ENCODE measurements around the gene ERP29. TPM values are rescaled to one million over a fixed set of nuclear protein-coding genes. Genes with fewer than 3 reads are reported as not detected.
"Not testable (repeated sequence)": the region's sequence is repeated elsewhere in the genome, so short reads cannot be mapped to it uniquely, and the experiment has no call there.

Gene ERP29
- total RNA-seq, 1 experiment from 2014 or later = 97.2 TPM

DNA sequence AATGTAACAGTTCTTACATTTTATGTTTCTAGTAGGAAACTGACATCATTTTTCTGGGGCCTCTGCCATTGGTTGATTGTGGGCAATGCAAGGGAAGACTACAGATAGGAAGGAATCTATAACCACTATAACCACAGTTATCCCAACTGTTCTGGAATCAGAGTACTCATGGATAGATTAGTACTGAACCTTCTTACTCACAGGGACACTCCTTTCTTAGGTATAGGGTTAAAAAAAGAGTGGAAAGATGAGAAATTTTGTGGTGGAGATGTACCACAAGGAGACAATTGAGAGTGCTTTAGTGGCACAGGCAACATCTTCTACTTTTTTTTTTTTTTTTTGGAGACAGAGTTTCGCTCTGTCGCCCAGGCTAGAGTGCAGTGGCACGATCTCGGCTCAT is 21.3 kb upstream of the ERP29 start:
- TF ChIP-seq, protein P1, sequence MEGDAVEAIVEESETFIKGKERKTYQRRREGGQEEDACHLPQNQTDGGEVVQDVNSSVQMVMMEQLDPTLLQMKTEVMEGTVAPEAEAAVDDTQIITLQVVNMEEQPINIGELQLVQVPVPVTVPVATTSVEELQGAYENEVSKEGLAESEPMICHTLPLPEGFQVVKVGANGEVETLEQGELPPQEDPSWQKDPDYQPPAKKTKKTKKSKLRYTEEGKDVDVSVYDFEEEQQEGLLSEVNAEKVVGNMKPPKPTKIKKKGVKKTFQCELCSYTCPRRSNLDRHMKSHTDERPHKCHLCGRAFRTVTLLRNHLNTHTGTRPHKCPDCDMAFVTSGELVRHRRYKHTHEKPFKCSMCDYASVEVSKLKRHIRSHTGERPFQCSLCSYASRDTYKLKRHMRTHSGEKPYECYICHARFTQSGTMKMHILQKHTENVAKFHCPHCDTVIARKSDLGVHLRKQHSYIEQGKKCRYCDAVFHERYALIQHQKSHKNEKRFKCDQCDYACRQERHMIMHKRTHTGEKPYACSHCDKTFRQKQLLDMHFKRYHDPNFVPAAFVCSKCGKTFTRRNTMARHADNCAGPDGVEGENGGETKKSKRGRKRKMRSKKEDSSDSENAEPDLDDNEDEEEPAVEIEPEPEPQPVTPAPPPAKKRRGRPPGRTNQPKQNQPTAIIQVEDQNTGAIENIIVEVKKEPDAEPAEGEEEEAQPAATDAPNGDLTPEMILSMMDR (conservative IDR thresholded peaks at IDR 0.05; ENCODE audit: low read depth, low read length) = no peak
- TF ChIP-seq EZH2phosphoT487 (IDR thresholded peaks at IDR 0.05; ENCODE audit: borderline replicate concordance, low read length) = no peak
- no peak for TF ChIP-seq EZH2 (IDR thresholded peaks at IDR 0.05; ENCODE audit: low read length, unreplicated experiment)
- CTCF ChIA-PET = no interaction called here
- intact Hi-C loops (cut with micrococcal nuclease) = no loop called here

DNA sequence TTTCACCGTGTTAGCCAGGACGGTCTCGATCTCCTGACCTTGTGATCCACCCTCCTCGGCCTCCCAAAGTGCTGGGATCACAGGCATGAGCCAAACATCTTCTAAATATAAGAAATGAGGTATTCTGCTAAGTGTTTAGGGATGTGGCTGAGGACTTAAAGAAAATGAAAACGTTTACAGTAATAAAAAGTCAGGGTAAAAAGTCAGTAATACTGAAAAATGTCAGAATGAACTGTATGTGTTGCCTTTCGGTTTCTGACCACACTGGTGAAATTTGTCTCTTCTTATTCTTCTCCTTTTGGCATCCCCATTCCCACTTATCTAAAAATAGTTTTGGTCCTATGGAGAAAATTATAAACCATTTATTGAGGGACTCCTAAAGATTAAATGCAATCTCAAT is 20.8 kb upstream of the ERP29 start:
- Histone ChIP-seq H3K4me2 (ENCODE audit: low read length) (no peak overlapping the region), H3K27ac (ENCODE audit: low read length) (no peak overlapping the region), H3K4me3 (ENCODE audit: low read length) (no peak overlapping the region), H4K20me1 (ENCODE audit: low read length) (no peaks in the 10 kb centered on the region), H3K79me2 (ENCODE audit: low read length) (no peaks in the 10 kb centered on the region), H3K9ac (ENCODE audit: low read length) (no peak overlapping the region), H2AFZ (ENCODE audit: low read length) (no peak overlapping the region), H3K4me1 (ENCODE audit: insufficient read depth, low read length) (peaks cover 5% of the 10 kb centered on the region; the same call in 1 of the 2 replicates), H3F3A (ENCODE audit: low read length, unreplicated experiment) (no peaks in the 10 kb centered on the region), H3K9me3 (ENCODE audit: low read length) (no peaks in the 10 kb centered on the region), H3K9me2 (replicated peaks; ENCODE audit: low read length) (no peaks in the 10 kb centered on the region), H3K27me3 (ENCODE audit: low read length) (no peaks in the 10 kb centered on the region), H3K36me3 (ENCODE audit: low read depth, low read length) (no peaks in the 10 kb centered on the region)
- no TSS peak for BruUV-seq (replicated peaks)
- ChIA-PET CTCF (no interaction called here), POLR2A (ENCODE audit: unreplicated experiment) (no interaction called here)
- DNase-seq (no peak), ATAC-seq (no peak)
- TF ChIP-seq EZH2phosphoT487 (IDR thresholded peaks at IDR 0.05; ENCODE audit: borderline replicate concordance, low read length) = no peak
- TF ChIP-seq EZH2 (IDR thresholded peaks at IDR 0.05; ENCODE audit: low read length, unreplicated experiment) = no peak
- TF ChIP-seq, protein P1 (conservative IDR thresholded peaks at IDR 0.05; ENCODE audit: low read depth, low read length) = no peak
- intact Hi-C loops (cut with micrococcal nuclease) = no loop called here

More for the DNA sequence above, 21.3 kb upstream of the ERP29 start:
- Histone ChIP-seq H3K9me3 (ENCODE audit: low read length) (no peaks in the 10 kb centered on the region), H3K36me3 (ENCODE audit: low read depth, low read length) (no peaks in the 10 kb centered on the region), H3K27me3 (ENCODE audit: low read length) (no peaks in the 10 kb centered on the region), H3K4me1 (ENCODE audit: insufficient read depth, low read length) (peaks cover 5% of the 10 kb centered on the region; the same call in 1 of the 2 replicates), H3K4me3 (ENCODE audit: low read length) (no peak overlapping the region), H4K20me1 (ENCODE audit: low read length) (no peaks in the 10 kb centered on the region), H3K9me2 (replicated peaks; ENCODE audit: low read length) (no peaks in the 10 kb centered on the region), H3K79me2 (ENCODE audit: low read length) (no peaks in the 10 kb centered on the region), H3K27ac (ENCODE audit: low read length) (no peak overlapping the region), H2AFZ (ENCODE audit: low read length) (no peak overlapping the region), H3K4me2 (ENCODE audit: low read length) (no peak overlapping the region), H3K9ac (ENCODE audit: low read length) (no peak overlapping the region), H3F3A (ENCODE audit: low read length, unreplicated experiment) (no peaks in the 10 kb centered on the region)
- BruUV-seq (replicated peaks) = no TSS peak
- DNase-seq = no peak
- POLR2A ChIA-PET (ENCODE audit: unreplicated experiment) = no interaction called here
- ATAC-seq = no peak

DNA sequence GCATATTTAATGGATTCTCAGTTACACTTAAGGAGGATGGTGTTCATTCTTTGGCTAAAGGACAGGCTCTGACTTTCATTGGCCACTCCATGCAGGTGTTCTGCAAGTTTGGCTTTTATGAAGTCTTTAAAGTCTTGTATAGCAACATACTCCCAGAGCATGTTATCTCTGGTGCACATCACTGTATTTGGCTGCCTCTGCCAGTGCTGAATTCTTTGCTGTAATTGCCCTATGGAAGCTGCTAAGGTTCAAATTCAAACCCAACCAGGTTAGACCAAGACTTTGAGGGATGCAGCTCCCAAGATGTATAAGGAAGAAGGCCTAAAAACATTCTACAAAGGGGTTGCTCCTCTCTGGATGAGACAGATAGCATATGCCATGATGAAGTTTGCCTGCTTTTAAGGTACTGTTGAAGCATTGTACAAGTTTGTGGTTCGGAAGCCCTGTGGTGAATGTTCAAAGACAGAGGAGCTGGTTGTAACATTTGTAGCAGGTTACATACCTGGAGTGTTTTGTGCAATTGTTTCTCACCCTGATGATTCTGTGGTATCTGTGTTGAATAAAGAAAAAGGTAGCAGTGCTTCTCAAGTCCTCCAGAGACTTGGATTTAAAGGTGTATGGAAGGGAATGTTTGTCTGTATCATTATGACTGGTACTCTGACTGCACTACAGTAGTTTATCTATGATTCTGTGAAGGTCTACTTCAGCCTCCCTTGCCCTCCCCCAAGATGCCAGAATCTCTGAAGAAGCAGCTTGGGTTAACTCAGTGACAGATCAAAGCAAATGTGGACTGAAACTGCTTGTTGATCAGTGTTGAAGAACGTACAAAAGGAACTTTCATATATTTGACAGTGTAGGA is 19.7 kb upstream of the ERP29 start:
- Histone ChIP-seq H3K27ac (ENCODE audit: low read length) (no peak overlapping the region), H3K79me2 (ENCODE audit: low read length) (no peaks in the 10 kb centered on the region), H3K4me2 (ENCODE audit: low read length) (no peak overlapping the region), H3K27me3 (ENCODE audit: low read length) (no peaks in the 10 kb centered on the region), H3K9me2 (replicated peaks; ENCODE audit: low read length) (no peaks in the 10 kb centered on the region), H3F3A (ENCODE audit: low read length, unreplicated experiment) (no peaks in the 10 kb centered on the region), H3K9ac (ENCODE audit: low read length) (no peak overlapping the region), H4K20me1 (ENCODE audit: low read length) (no peaks in the 10 kb centered on the region), H3K4me3 (ENCODE audit: low read length) (no peak overlapping the region), H3K4me1 (ENCODE audit: insufficient read depth, low read length) (peaks cover 5% of the 10 kb centered on the region; the same call in 1 of the 2 replicates), H3K36me3 (ENCODE audit: low read depth, low read length) (no peaks in the 10 kb centered on the region), H2AFZ (ENCODE audit: low read length) (no peak overlapping the region), H3K9me3 (ENCODE audit: low read length) (no peaks in the 10 kb centered on the region)
- intact Hi-C loops (cut with micrococcal nuclease) = no loop called here
- ATAC-seq (no peak), DNase-seq (no peak)
- ChIA-PET CTCF (no interaction called here), POLR2A (ENCODE audit: unreplicated experiment) (no interaction called here)
- TF ChIP-seq, protein P1 (conservative IDR thresholded peaks at IDR 0.05; ENCODE audit: low read depth, low read length) = no peak
- TF ChIP-seq EZH2phosphoT487 (IDR thresholded peaks at IDR 0.05; ENCODE audit: borderline replicate concordance, low read length) = no peak
- TF ChIP-seq EZH2 (IDR thresholded peaks at IDR 0.05; ENCODE audit: low read length, unreplicated experiment) = no peak
- no TSS peak for BruUV-seq (replicated peaks)

DNA sequence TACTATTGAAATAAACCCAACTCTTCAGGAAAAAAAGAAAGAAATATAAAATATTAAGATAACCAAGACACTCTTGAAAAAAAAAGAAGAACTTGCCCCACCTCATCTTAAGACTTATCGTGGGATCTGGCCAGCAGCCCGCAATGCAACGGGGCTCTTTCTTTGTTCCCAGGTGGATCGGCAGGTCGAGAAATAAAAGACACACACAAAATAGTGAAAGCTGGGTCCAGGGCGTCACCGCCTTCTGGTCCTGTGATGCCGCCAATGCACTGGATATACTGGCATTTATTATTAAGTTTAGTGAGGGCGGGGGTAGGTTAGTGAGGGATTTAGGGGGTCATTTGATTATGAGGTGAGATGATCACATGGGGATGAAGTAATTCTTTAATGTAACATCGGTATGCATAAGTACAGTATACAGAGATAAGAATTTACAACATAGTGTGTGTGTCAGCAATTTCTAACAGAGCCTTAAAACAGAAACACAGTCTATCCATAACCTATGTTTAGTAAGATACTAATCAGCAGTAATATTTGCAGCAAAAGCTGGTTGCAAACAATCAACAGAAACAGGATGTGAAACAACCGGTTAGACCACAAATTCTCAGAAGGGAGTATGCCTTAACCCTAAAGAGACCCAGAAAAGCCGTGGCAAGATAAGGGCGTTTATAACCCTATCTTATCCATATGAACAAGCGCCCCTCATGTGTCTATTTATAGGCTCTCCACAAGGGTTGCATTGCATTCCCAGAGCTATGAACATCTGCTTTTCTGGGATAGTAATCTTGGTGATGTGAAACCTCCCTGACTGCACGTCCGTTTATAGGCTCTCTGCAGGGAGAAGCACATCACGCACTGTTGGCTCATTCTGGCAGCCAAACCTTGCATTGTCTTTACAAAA is 18.8 kb upstream of the ERP29 start:
- H3K79me2 ChIP-seq (ENCODE audit: low read length); H3K4me1 ChIP-seq (ENCODE audit: insufficient read depth, low read length); H3K9me3 ChIP-seq (ENCODE audit: low read length); intact Hi-C loops (cut with micrococcal nuclease); H3K36me3 ChIP-seq (ENCODE audit: low read depth, low read length); ATAC-seq; CTCF ChIA-PET; H3K27me3 ChIP-seq (ENCODE audit: low read length); H3K9me2 ChIP-seq (replicated peaks; ENCODE audit: low read length); H4K20me1 ChIP-seq (ENCODE audit: low read length); POLR2A ChIA-PET (ENCODE audit: unreplicated experiment); H3K27ac ChIP-seq (ENCODE audit: low read length); H3K9ac ChIP-seq (ENCODE audit: low read length); H3F3A ChIP-seq (ENCODE audit: low read length, unreplicated experiment); H2AFZ ChIP-seq (ENCODE audit: low read length); H3K4me3 ChIP-seq (ENCODE audit: low read length); H3K4me2 ChIP-seq (ENCODE audit: low read length); BruUV-seq (replicated peaks): not testable (repeated sequence)
- DNase-seq = peak; percentile 20

Data from PC-3 (cell line).